HCT116 (cell line): ENCODE results near the gene ATXN7L2. TPM values are rescaled to one million over a fixed set of nuclear protein-coding genes. Genes with fewer than 3 reads are reported as not detected.

Experiments used
- ATAC-seq: fragments of 200-7000 bp; cut with Tn5 transposase; 2 replicates; pipeline ENCODE4 v1.9.1; 2020; ENCODE audit warnings: mild to moderate bottlenecking, moderate library complexity
- BruUV-seq: library from RNA; stranded (reverse); fragments of 400-500 nt; replicated peaks from 2 replicates; lab custom pipeline; 2021; lab: Mats Ljungman, UMichigan
- CTCF ChIA-PET: fragments of 300-600 bp; sonication (Branson Sonifier 250); formaldehyde crosslinking; loops from one replicate; lab custom pipeline; 2021; ENCODE audit warnings: antibody characterized with exemption; lab: Charles Lee
- POLR2A ChIA-PET: fragments of 300-600, 350-600 bp; sonication (Branson Sonifier 250); formaldehyde crosslinking; loops from one replicate; lab custom pipeline; 2021; ENCODE audit warnings: antibody characterized with exemption; lab: Charles Lee
- RAD21 ChIA-PET, 2 experiments: fragments of 300-600 bp; sonication (Branson Sonifier 250); formaldehyde crosslinking; loops; one replicate each; lab custom pipeline; 2023; ENCODE audit warnings: low total read pairs in 2 of 2; ENCODE audit not compliant: uncharacterized antibody in 2 of 2, unreplicated experiment in 2 of 2, low non-redundant PET in 1 of 2; lab: Charles Lee
- DNase-seq: peaks from one replicate; pipeline ENCODE4 v3.0.0-alpha.2; 2010; ENCODE audit warnings: low read depth, low spot score
- H2AFZ ChIP-seq: fragments of 200-600 bp; shearing (Covaris generic), sonication (generic); 2 replicates; pipeline ENCODE4 v1.6.1; 2017; ENCODE audit warnings: low read depth, mixed run types, mixed read lengths, antibody characterized with exemption, low read length; ENCODE audit not compliant: poor library complexity, severe bottlenecking
- H3K27ac ChIP-seq: 2 replicates; pipeline ENCODE4 v1.5.1; 2012; ENCODE audit warnings: low read depth, low read length
- H3K27me3 ChIP-seq: fragments of 200-600 bp; sonication (generic); 2 replicates; pipeline ENCODE4 v1.6.1; 2016; ENCODE audit warnings: mixed run types, low read length, mixed read lengths; ENCODE audit not compliant: insufficient read depth
- H3K36me3 ChIP-seq, 2 experiments: fragments of 200-500 bp in 1 of 2; fragments of 200-600 bp in 1 of 2; sonication (Bioruptor generic) in 1 of 2; sonication (generic) in 1 of 2; 2 replicates each; pipeline versions ENCODE4 v1.5.1 to v1.6.1; 2014 to 2016; ENCODE audit warnings: low read length in 2 of 2, inconsistent platforms in 1 of 2, mixed read lengths in 1 of 2, mixed run types in 1 of 2; ENCODE audit not compliant: insufficient read depth in 2 of 2, control insufficient read depth in 1 of 2
- H3K4me1 ChIP-seq, 2 experiments: fragments of 200-600 bp in 1 of 2; sonication (generic) in 1 of 2; 2 replicates each; pipeline versions ENCODE4 v1.5.1 to v1.6.1; 2012 to 2017; ENCODE audit warnings: low read length in 2 of 2, inconsistent platforms in 1 of 2, mild to moderate bottlenecking in 1 of 2, mixed read lengths in 1 of 2, mixed run types in 1 of 2, moderate library complexity in 1 of 2; ENCODE audit not compliant: insufficient read depth in 2 of 2, control insufficient read depth in 1 of 2
- H3K4me2 ChIP-seq: fragments of 200-600 bp; sonication (generic); 2 replicates; pipeline ENCODE4 v1.6.1; 2017; ENCODE audit warnings: mixed run types, low read length, mixed read lengths
- H3K4me3 ChIP-seq, 2 experiments: fragments of 200-600 bp in 1 of 2; sonication (generic) in 1 of 2; replicated peaks in 1 of 2; 2 replicates each; pipeline ENCODE4 v1.5.1; 2011 to 2016; ENCODE audit warnings: low read length in 2 of 2, control low read depth in 1 of 2, low read depth in 1 of 2, mild to moderate bottlenecking in 1 of 2, mixed read lengths in 1 of 2, mixed run types in 1 of 2
- H3K79me2 ChIP-seq: fragments of 200-600 bp; sonication (generic); 2 replicates; pipeline ENCODE4 v1.6.1; 2017; ENCODE audit warnings: mild to moderate bottlenecking, mixed run types, low read length, moderate library complexity, mixed read lengths; ENCODE audit not compliant: insufficient read depth
- H3K9ac ChIP-seq: fragments of 200-600 bp; sonication (generic); 2 replicates; pipeline ENCODE4 v1.6.1; 2016; ENCODE audit warnings: low read length, mixed read lengths
- H3K9me2 ChIP-seq: fragments of 200-600 bp; sonication (generic), shearing (Covaris generic); 2 replicates; pipeline ENCODE4 v1.6.1; 2017; ENCODE audit warnings: mixed run types, mild to moderate bottlenecking, moderate library complexity; ENCODE audit not compliant: insufficient read depth
- H3K9me3 ChIP-seq, 2 experiments: fragments of 200-500 bp in 1 of 2; fragments of 200-600 bp in 1 of 2; sonication (Bioruptor generic) in 1 of 2; sonication (generic) in 1 of 2; 2 replicates each; pipeline ENCODE4 v1.6.1; 2014 to 2017; ENCODE audit warnings: low read length in 2 of 2, mixed read lengths in 2 of 2, inconsistent platforms in 1 of 2, low read depth in 1 of 2, mild to moderate bottlenecking in 1 of 2, mixed run types in 1 of 2, moderate library complexity in 1 of 2; ENCODE audit not compliant: control insufficient read depth in 1 of 2, insufficient read depth in 1 of 2
- H4K20me1 ChIP-seq: fragments of 200-600 bp; sonication (generic), shearing (Covaris generic); 2 replicates; pipeline ENCODE4 v1.6.1; 2017; ENCODE audit warnings: mixed run types, mild to moderate bottlenecking, moderate library complexity; ENCODE audit not compliant: insufficient read depth
- CEBPB ChIP-seq: IDR thresholded peaks from 2 replicates; pipeline ENCODE4 v1.6.1; 2012; ENCODE audit warnings: low read depth
- EGR1 ChIP-seq: IDR thresholded peaks from 2 replicates; pipeline ENCODE4 v1.6.1; 2012; ENCODE audit warnings: low read depth
- EZH2 ChIP-seq: fragments of 200-600 bp; sonication (generic); IDR thresholded peaks from 2 replicates; pipeline ENCODE4 v1.6.1; 2017; ENCODE audit warnings: antibody characterized with exemption, mixed run types
- EZH2phosphoT487 ChIP-seq: fragments of 200-600 bp; IDR thresholded peaks from 2 replicates; pipeline ENCODE4 v1.6.1; 2018; ENCODE audit warnings: antibody characterized with exemption, borderline replicate concordance
- FOSL1 ChIP-seq: IDR thresholded peaks from 2 replicates; pipeline ENCODE4 v1.6.1; 2012; ENCODE audit warnings: low read depth
- JUND ChIP-seq: IDR thresholded peaks from 2 replicates; pipeline ENCODE4 v1.6.1; 2012
- POLR2A ChIP-seq: IDR thresholded peaks from 2 replicates; pipeline ENCODE4 v1.7.0; 2011; ENCODE audit warnings: borderline replicate concordance; ENCODE audit not compliant: insufficient read depth, insufficient read length; ENCODE audit errors: extremely low read depth
- POLR2AphosphoS5 ChIP-seq: IDR thresholded peaks from 2 replicates; pipeline ENCODE4 v1.6.1; 2011; ENCODE audit warnings: mild to moderate bottlenecking, low read depth, low read length, moderate library complexity
- RAD21 ChIP-seq: IDR thresholded peaks from 2 replicates; pipeline ENCODE4 v1.6.1; 2012; ENCODE audit warnings: low read depth, mild to moderate bottlenecking
- SIN3A ChIP-seq: IDR thresholded peaks from 2 replicates; pipeline ENCODE4 v1.6.1; 2012; ENCODE audit warnings: low read depth
- SP1 ChIP-seq: IDR thresholded peaks from 2 replicates; pipeline ENCODE4 v1.6.1; 2012; ENCODE audit warnings: low read depth
- YY1 ChIP-seq: IDR thresholded peaks from 2 replicates; pipeline ENCODE4 v1.6.1; 2011; ENCODE audit warnings: low read length, low read depth, moderate library complexity, mild to moderate bottlenecking; ENCODE audit not compliant: insufficient replicate concordance; ENCODE audit errors: extremely low read depth
- ZNF274 ChIP-seq: fragments of 200-500 bp; sonication (Bioruptor generic); IDR thresholded peaks from 2 replicates; pipeline ENCODE4 v1.6.1; 2014; ENCODE audit warnings: mild to moderate bottlenecking, low read depth, low read length, inconsistent platforms
- intact Hi-C: fragments of 100-400 bp; cut with micrococcal nuclease; formaldehyde crosslinking; loops from 2 replicates; pipeline ENCODE4 v1.10.0; 2022
- total RNA-seq: library from RNA; stranded (reverse); gene quantifications from one replicate; pipeline ENCODE4 v1.2.1, GENCODE V29; 2021; ENCODE audit not compliant: unreplicated experiment
- TF ChIP-seq, protein P1 (sequence below): IDR thresholded peaks from 2 replicates; pipeline ENCODE4 v1.6.1; 2012
- TF ChIP-seq, protein P2 (sequence below), 3 experiments: fragments of 200-600 bp in 1 of 3; sonication (generic) in 1 of 3; IDR thresholded peaks in 2 of 3; conservative IDR thresholded peaks in 1 of 3; 2 replicates each; pipeline ENCODE4 v1.5.1; 2012 to 2017; ENCODE audit warnings: low read depth in 2 of 3, low read length in 2 of 3, antibody characterized with exemption in 1 of 3, borderline replicate concordance in 1 of 3, control low read depth in 1 of 3, mild to moderate bottlenecking in 1 of 3, mixed read lengths in 1 of 3, mixed run types in 1 of 3, moderate library complexity in 1 of 3; ENCODE audit not compliant: insufficient read depth in 1 of 3

The ATXN7L2 gene
- total RNA-seq, 1 experiment from 2014 or later, result 7.2 TPM

DNA sequence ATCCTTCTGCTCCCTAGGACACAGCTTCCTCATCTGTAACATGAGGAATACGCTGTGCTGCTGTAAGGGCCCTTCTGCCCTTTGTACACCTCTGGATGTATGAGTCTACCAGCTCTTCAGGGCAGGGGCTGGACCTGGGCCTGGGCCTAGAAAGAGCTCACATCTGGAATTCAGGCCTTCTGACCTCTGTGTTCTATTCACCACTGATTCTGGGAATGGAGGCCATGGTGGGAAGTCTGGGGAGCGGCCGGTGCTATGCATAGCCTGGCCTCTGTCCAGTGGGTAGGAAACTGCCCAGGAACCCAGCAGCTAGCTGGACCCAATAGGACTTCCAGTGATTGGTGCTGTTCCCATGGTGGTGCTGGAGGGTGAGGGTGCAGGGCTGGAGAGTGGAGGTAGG, 45.0 kb downstream of the ATXN7L2 start:
- no peak overlapping the region for H3K4me2 ChIP-seq

DNA sequence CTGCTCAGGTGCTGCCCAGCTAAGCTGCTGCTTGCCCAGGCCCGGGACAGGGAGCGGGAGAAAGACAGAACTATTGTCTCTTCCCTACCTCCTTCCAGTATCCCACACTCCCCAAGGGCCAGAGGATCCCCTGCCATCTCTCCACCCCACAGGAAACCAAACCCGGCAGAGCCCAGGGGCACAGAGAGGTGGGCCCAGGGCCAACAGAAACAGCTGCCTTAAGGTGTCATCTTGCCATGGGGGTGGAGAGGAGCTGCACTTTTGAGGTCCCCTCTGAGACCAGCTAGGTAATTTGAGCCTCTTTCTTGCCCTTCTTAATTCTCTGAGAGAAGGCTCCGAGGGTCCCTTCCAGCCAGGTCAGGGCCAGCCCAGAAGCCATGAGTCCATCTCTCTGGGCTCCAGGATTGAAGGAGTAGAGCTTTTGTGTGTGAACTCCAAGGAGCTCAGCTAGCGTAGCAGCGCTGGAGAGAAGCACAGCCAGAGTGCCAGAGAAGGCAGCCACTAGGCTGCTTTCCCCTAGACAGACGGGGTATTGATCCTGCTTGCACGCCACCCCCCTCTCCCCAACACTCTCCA, 46.3 kb downstream of the ATXN7L2 start:
- Histone ChIP-seq H3K27ac (no peak overlapping the region), H3K27me3 (no peaks in the 10 kb centered on the region; the same call in 1 of the 2 replicates), H3K4me2 (no peak overlapping the region), H3K9ac (no peak overlapping the region), H3K36me3 (no peaks in the 10 kb centered on the region), H3K9me2 (no peaks in the 10 kb centered on the region), H4K20me1 (no peaks in the 10 kb centered on the region), H2AFZ (no peak overlapping the region), H3K79me2 (no peaks in the 10 kb centered on the region), H3K4me1 (peaks cover 4 to 14% of the 10 kb centered on the region in 2 experiments; a peak in 3 of 4 replicates), H3K9me3 (no peaks in the 10 kb centered on the region), H3K4me3 (no peak overlapping the region)
- DNase-seq, result no peak
- CTCF ChIA-PET, result interaction anchor here (1.0 to 6.4 kb wide), 6 partner anchors 31 to 338 kb away, joined by 3 to 146 read pairs (median 4); partner anchors contain the start of gene CYB561D1
- no peak for ATAC-seq
- POLR2A ChIA-PET, result no interaction called here
- BruUV-seq, result no TSS peak
- intact Hi-C loops, result loop anchor here (5.0 to 10.0 kb wide), 2 partner anchors 133 to 325 kb away; partner anchors contain the start of gene SORT1
- RAD21 ChIA-PET, result no interaction called here
- TF ChIP-seq RAD21 (no peak), POLR2A (no peak), SP1 (no peak), YY1 (no peak), CEBPB (no peak), ZNF274 (no peak), JUND (no peak), EGR1 (no peak), SIN3A (no peak), FOSL1 (no peak)
- TF ChIP-seq, protein P1, sequence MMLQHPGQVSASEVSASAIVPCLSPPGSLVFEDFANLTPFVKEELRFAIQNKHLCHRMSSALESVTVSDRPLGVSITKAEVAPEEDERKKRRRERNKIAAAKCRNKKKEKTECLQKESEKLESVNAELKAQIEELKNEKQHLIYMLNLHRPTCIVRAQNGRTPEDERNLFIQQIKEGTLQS, result no peak
- TF ChIP-seq, protein P2, sequence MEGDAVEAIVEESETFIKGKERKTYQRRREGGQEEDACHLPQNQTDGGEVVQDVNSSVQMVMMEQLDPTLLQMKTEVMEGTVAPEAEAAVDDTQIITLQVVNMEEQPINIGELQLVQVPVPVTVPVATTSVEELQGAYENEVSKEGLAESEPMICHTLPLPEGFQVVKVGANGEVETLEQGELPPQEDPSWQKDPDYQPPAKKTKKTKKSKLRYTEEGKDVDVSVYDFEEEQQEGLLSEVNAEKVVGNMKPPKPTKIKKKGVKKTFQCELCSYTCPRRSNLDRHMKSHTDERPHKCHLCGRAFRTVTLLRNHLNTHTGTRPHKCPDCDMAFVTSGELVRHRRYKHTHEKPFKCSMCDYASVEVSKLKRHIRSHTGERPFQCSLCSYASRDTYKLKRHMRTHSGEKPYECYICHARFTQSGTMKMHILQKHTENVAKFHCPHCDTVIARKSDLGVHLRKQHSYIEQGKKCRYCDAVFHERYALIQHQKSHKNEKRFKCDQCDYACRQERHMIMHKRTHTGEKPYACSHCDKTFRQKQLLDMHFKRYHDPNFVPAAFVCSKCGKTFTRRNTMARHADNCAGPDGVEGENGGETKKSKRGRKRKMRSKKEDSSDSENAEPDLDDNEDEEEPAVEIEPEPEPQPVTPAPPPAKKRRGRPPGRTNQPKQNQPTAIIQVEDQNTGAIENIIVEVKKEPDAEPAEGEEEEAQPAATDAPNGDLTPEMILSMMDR (IDR thresholded peaks at IDR 0.05 in 2 of 3, conservative IDR thresholded peaks at IDR 0.05 in 1 of 3; ENCODE audit: borderline replicate concordance in 1 of 3, insufficient read depth in 1 of 3, low read depth in 2 of 3, low read length in 2 of 3), result no peak

More for the DNA sequence above, 45.0 kb downstream of the ATXN7L2 start:
- ChIA-PET CTCF (interaction anchor here (6.2 to 6.4 kb wide), 2 partner anchors 30 to 37 kb away, joined by 70 to 146 read pairs; partner anchors contain the start of gene CYB561D1), POLR2A (no interaction called here), RAD21 (no interaction called here)
- Histone ChIP-seq H3K36me3 (no peaks in the 10 kb centered on the region), H3K9me2 (no peaks in the 10 kb centered on the region), H3K4me1 (peaks cover 4 to 14% of the 10 kb centered on the region in 2 experiments; a peak in 3 of 4 replicates), H3K9ac (no peak overlapping the region), H3K4me3 (no peak overlapping the region), H2AFZ (no peak overlapping the region), H3K27me3 (no peaks in the 10 kb centered on the region; the same call in 1 of the 2 replicates), H3K27ac (no peak overlapping the region), H4K20me1 (no peaks in the 10 kb centered on the region), H3K79me2 (no peaks in the 10 kb centered on the region), H3K9me3 (no peaks in the 10 kb centered on the region)
- BruUV-seq, result no TSS peak
- TF ChIP-seq POLR2AphosphoS5, result no peak
- no peak for TF ChIP-seq EZH2
- TF ChIP-seq, protein P2 (IDR thresholded peaks at IDR 0.05 in 2 of 3, conservative IDR thresholded peaks at IDR 0.05 in 1 of 3; ENCODE audit: borderline replicate concordance in 1 of 3, insufficient read depth in 1 of 3, low read depth in 2 of 3, low read length in 2 of 3), result no peak
- no peak for TF ChIP-seq EZH2phosphoT487
- TF ChIP-seq SP1, result no peak
- TF ChIP-seq JUND, result no peak
- no peak for TF ChIP-seq EGR1
- DNase-seq (no peak), ATAC-seq (no peak)
- intact Hi-C loops, result no loop called here
